BE2C (cell line): ENCODE data around the gene ZNF775.

Experiments
- DNase-seq: peaks from one replicate; pipeline ENCODE4 v3.0.0-alpha.2; 2020
- H3K27me3 ChIP-seq: fragments of 250-450 bp; sonication (Bioruptor Pico); 2 replicates; pipeline ENCODE4 v1.5.1; 2020; ENCODE audit warnings: mild to moderate bottlenecking
- H3K36me3 ChIP-seq: fragments of 250-450 bp; sonication (Bioruptor Pico); 2 replicates; pipeline ENCODE4 v1.5.1; 2020; ENCODE audit warnings: mild to moderate bottlenecking
- H3K4me1 ChIP-seq: fragments of 250-450 bp; sonication (Bioruptor Pico); 2 replicates; pipeline ENCODE4 v1.5.1; 2020
- H3K4me3 ChIP-seq: 2 replicates; pipeline ENCODE4 v1.5.1; 2011; ENCODE audit warnings: low read depth, low read length
- H3K9me3 ChIP-seq: fragments of 250-450 bp; sonication (Bioruptor Pico); 2 replicates; pipeline ENCODE4 v1.5.1; 2020
- TF ChIP-seq, protein P1 (sequence below): IDR thresholded peaks from 2 replicates; pipeline ENCODE4 v1.5.1; 2012; ENCODE audit warnings: mild to moderate bottlenecking, low read depth, low read length

ZNF775 gene

GRCh38 chr7:150390205-150390604 is 11.1 kb downstream of the ZNF775 start:
- H3K27me3 ChIP-seq = no peaks in the 10 kb centered on the region
- H3K4me3 ChIP-seq = no peak overlapping the region
- DNase-seq = no peak
- TF ChIP-seq, protein P1, sequence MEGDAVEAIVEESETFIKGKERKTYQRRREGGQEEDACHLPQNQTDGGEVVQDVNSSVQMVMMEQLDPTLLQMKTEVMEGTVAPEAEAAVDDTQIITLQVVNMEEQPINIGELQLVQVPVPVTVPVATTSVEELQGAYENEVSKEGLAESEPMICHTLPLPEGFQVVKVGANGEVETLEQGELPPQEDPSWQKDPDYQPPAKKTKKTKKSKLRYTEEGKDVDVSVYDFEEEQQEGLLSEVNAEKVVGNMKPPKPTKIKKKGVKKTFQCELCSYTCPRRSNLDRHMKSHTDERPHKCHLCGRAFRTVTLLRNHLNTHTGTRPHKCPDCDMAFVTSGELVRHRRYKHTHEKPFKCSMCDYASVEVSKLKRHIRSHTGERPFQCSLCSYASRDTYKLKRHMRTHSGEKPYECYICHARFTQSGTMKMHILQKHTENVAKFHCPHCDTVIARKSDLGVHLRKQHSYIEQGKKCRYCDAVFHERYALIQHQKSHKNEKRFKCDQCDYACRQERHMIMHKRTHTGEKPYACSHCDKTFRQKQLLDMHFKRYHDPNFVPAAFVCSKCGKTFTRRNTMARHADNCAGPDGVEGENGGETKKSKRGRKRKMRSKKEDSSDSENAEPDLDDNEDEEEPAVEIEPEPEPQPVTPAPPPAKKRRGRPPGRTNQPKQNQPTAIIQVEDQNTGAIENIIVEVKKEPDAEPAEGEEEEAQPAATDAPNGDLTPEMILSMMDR = no peak
- peaks cover 9% of the 10 kb centered on the region for H3K4me1 ChIP-seq
- no peaks in the 10 kb centered on the region for H3K9me3 ChIP-seq
- H3K36me3 ChIP-seq = peaks cover 3% of the 10 kb centered on the region; the same call in 1 of the 2 replicates

- DNase-seq = no peak
- Histone ChIP-seq H3K36me3 (peaks cover 14% of the 10 kb centered on the region), H3K4me1 (peaks cover 9% of the 10 kb centered on the region), H3K27me3 (no peaks in the 10 kb centered on the region), H3K4me3 (no peak overlapping the region), H3K9me3 (no peaks in the 10 kb centered on the region)
- TF ChIP-seq, protein P1 = no peak
These were observed 14.2 kb downstream of the ZNF775 start for GRCh38 chr7:150393325-150393724.

GRCh38 chr7:150396426-150396825 is 17.3 kb downstream of the ZNF775 start:
- Histone ChIP-seq H3K9me3 (no peaks in the 10 kb centered on the region), H3K4me1 (peaks cover 27% of the 10 kb centered on the region), H3K36me3 (peaks cover 13% of the 10 kb centered on the region), H3K27me3 (no peaks in the 10 kb centered on the region), H3K4me3 (no peak overlapping the region)
- no peak for DNase-seq
- TF ChIP-seq, protein P1 = no peak

- Histone ChIP-seq H3K36me3 (peaks cover 13% of the 10 kb centered on the region), H3K27me3 (no peaks in the 10 kb centered on the region), H3K9me3 (no peaks in the 10 kb centered on the region), H3K4me3 (no peak overlapping the region), H3K4me1 (peaks cover 27% of the 10 kb centered on the region)
- TF ChIP-seq, protein P1 = no peak
- no peak for DNase-seq
These were observed 17.7 kb downstream of the ZNF775 start for GRCh38 chr7:150396851-150397260.

DNA sequence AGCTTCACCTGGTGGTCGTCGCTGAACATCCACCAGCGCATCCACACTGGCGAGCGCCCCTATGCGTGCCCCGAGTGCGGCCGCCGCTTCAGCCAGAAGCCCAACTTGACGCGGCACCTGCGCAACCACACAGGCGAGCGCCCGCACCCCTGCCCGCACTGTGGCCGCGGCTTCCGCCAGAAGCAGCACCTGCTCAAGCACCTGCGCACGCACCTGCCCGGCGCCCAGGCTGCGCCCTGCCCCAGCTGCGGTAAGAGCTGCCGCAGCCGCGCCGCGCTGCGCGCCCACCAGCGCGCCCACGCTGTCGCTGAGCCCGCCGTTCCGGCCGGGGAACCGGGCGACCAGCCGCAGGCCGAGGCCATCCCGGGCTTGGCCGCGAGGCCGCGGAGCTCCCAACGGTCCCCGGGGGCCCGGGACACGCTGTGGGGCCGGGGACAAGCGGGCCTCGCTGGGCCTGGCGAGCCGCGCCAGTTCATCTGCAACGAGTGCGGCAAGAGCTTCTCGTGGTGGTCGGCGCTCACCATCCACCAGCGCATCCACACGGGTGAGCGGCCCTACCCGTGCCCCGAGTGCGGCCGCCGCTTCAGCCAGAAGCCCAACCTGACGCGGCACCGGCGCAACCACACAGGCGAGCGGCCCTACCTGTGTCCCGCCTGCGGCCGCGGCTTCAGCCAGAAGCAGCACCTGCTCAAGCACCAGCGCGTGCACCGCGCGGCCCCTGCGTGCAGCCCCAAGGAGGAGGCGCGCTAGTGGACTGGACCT is 18.4 kb downstream of the ZNF775 start:
- TF ChIP-seq, protein P1 = no peak
- H3K4me3 ChIP-seq = no peak overlapping the region
- H3K4me1 ChIP-seq = peaks cover 27% of the 10 kb centered on the region
- no peaks in the 10 kb centered on the region for H3K27me3 ChIP-seq
- peaks cover 13% of the 10 kb centered on the region for H3K36me3 ChIP-seq
- no peaks in the 10 kb centered on the region for H3K9me3 ChIP-seq
- DNase-seq = no peak

- DNase-seq = no peak
- H3K4me1 ChIP-seq = peaks cover 27% of the 10 kb centered on the region
These were observed 19.2 kb downstream of the ZNF775 start for GRCh38 chr7:150398108-150398964.

More at GRCh38 chr7:150398108-150398964, 19.2 kb downstream of the ZNF775 start:
- TF ChIP-seq, protein P1 = no peak
- H3K9me3 ChIP-seq = no peaks in the 10 kb centered on the region
- no peaks in the 10 kb centered on the region for H3K27me3 ChIP-seq
- H3K4me3 ChIP-seq = no peak overlapping the region
- H3K36me3 ChIP-seq = peaks cover 13% of the 10 kb centered on the region
